ENCODE results near the gene DCTD.

DNA sequence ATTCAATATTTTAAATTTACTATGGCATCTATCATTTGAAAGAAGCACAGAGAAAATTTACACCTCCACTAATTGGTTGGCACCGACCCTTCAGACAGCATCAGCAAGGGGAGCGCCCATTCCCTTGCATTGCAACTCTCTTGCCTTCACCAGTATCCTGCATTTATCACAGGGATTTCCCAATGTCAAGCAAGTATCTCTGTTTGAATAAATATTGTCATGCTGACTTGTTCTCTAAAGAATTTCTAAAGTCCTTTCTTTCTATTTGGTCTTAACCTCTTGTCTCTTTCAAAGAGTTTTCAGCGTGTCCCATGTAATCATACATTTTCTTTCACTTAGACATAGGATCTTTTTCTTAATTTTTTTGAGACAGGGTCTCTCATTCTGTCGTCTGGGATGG, 10.4 kb downstream of the DCTD start:
- TF ChIP-seq POLR2A (IDR thresholded peaks at IDR 0.05; ENCODE audit: low read depth, low read length) (no peak), TAF1 (IDR thresholded peaks at IDR 0.05; ENCODE audit: low read depth, low read length) (no peak), POLR2AphosphoS5 (IDR thresholded peaks at IDR 0.05; ENCODE audit: low read depth, low read length) (no peak), SPI1 (IDR thresholded peaks at IDR 0.05; ENCODE audit: low read depth, low read length) (no peak), PAX5 (IDR thresholded peaks at IDR 0.05; ENCODE audit: insufficient read depth, low read length, severe bottlenecking) (no peak)

Measured in GM12891 (cell line).